ENCODE results near the gene TMEM60.

DNA sequence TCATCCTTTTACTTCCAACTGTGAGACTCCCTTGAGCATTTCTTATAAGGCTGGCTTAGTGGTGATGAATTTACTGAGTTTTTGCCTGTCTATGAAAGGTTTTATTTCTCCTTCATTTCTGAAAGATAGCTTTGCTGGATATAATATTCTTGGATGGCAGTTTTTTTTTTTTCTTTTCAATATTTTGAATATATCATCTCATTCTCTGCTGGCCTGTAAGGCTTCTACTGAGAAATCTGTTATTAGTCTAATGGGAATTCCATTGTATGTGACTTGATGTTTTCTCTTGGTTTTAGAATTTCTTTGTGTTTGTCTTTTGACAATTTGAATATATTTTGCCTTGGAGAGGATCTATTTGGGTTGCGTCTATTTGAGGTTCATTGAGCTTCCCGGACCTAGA lies 22.7 kb upstream of the TMEM60 start:
- TF ChIP-seq, protein P1, sequence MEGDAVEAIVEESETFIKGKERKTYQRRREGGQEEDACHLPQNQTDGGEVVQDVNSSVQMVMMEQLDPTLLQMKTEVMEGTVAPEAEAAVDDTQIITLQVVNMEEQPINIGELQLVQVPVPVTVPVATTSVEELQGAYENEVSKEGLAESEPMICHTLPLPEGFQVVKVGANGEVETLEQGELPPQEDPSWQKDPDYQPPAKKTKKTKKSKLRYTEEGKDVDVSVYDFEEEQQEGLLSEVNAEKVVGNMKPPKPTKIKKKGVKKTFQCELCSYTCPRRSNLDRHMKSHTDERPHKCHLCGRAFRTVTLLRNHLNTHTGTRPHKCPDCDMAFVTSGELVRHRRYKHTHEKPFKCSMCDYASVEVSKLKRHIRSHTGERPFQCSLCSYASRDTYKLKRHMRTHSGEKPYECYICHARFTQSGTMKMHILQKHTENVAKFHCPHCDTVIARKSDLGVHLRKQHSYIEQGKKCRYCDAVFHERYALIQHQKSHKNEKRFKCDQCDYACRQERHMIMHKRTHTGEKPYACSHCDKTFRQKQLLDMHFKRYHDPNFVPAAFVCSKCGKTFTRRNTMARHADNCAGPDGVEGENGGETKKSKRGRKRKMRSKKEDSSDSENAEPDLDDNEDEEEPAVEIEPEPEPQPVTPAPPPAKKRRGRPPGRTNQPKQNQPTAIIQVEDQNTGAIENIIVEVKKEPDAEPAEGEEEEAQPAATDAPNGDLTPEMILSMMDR (IDR thresholded peaks at IDR 0.05), result no peak
- no peak for TF ChIP-seq POLR2A (IDR thresholded peaks at IDR 0.05)
